C4-2B (cell line): ENCODE results near the gene FBH1.

Source experiments
- ZFX ChIP-seq: fragments of 450-650 bp; IDR thresholded peaks from 2 replicates; pipeline ENCODE4 v1.6.1; 2017
- TF ChIP-seq, protein P1 (sequence below): fragments of 450-650 bp; conservative IDR thresholded peaks from 2 replicates; pipeline ENCODE4 v1.5.1; 2017; ENCODE audit warnings: mild to moderate bottlenecking

DNA sequence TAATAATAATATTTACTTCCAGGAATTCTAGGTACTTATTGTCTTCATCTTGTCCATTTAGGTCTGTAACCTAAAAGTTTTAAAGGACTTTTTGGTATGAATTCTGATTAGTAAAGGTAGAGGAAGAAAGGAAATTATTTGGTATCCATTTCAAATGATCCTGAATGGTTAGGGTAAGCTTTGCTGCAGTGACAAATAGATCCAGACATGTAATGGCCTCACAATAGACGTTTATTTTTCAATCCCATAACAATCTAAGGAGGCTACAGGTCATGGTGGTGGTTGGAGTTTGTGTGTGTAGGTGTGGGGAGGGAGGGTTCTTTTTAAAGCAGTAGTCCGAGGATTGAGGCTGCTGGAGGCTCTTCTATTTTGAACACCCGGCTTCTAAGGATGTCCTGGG is 5.3 kb downstream of the FBH1 start:
- TF ChIP-seq, protein P1, sequence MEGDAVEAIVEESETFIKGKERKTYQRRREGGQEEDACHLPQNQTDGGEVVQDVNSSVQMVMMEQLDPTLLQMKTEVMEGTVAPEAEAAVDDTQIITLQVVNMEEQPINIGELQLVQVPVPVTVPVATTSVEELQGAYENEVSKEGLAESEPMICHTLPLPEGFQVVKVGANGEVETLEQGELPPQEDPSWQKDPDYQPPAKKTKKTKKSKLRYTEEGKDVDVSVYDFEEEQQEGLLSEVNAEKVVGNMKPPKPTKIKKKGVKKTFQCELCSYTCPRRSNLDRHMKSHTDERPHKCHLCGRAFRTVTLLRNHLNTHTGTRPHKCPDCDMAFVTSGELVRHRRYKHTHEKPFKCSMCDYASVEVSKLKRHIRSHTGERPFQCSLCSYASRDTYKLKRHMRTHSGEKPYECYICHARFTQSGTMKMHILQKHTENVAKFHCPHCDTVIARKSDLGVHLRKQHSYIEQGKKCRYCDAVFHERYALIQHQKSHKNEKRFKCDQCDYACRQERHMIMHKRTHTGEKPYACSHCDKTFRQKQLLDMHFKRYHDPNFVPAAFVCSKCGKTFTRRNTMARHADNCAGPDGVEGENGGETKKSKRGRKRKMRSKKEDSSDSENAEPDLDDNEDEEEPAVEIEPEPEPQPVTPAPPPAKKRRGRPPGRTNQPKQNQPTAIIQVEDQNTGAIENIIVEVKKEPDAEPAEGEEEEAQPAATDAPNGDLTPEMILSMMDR, result no peak
- TF ChIP-seq ZFX, result no peak
